NB4 (cell line): ENCODE measurements around the gene ATXN1.

Experiments used
- DNase-seq: peaks from one replicate; pipeline ENCODE4 v3.0.0; 2010; ENCODE audit warnings: low read depth
- H3K4me3 ChIP-seq: one replicate; pipeline ENCODE4 v1.5.1; 2011; ENCODE audit warnings: mild to moderate bottlenecking, low read depth, low read length, moderate library complexity
- MYC ChIP-seq: IDR thresholded peaks from 2 replicates; pipeline ENCODE4 v1.6.1; 2011; ENCODE audit warnings: low read depth, low read length
- POLR2A ChIP-seq: IDR thresholded peaks from 2 replicates; pipeline ENCODE4 v1.6.1; 2011; ENCODE audit warnings: mild to moderate bottlenecking; ENCODE audit not compliant: insufficient read length; ENCODE audit errors: extremely low read depth
- TF ChIP-seq, protein P1 (sequence below): IDR thresholded peaks from 2 replicates; pipeline ENCODE4 v1.6.1; 2011; ENCODE audit warnings: low read depth, low read length
- TF ChIP-seq, protein P2 (sequence below): IDR thresholded peaks from one replicate; pipeline ENCODE4 v1.5.1; 2012; ENCODE audit warnings: low read depth, low read length

The ATXN1 gene

DNA sequence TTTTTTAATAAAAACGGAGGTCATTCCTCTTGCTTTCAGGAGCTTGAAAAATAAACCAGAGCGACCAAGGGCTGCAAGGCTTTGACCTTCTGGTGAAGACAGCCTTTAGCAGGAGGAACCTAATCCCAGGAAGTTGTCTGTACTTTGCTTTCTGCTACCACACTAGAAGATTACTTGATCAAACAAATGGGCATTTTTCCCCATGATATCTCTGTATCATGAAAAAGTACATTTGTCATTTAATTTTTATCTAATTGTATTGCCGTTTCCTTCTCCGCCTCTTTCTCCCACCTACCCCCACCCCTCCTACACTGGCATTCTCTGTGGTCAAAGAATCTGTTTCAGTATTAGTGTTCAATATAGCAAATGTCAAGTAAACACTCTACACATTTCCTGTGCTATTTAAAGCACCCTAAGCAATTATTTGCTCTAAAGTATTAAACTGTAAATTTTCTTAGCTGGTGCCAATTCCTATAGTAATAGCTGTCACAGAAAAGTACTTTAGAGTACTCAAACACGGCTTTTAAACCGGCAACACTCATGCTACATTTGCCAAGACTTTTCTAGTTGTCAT lies 29.7 kb downstream of the ATXN1 start:
- peak; percentile 60 for DNase-seq
- TF ChIP-seq POLR2A, result no peak
- TF ChIP-seq, protein P1, sequence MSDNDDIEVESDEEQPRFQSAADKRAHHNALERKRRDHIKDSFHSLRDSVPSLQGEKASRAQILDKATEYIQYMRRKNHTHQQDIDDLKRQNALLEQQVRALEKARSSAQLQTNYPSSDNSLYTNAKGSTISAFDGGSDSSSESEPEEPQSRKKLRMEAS, result no peak
- TF ChIP-seq, protein P2, sequence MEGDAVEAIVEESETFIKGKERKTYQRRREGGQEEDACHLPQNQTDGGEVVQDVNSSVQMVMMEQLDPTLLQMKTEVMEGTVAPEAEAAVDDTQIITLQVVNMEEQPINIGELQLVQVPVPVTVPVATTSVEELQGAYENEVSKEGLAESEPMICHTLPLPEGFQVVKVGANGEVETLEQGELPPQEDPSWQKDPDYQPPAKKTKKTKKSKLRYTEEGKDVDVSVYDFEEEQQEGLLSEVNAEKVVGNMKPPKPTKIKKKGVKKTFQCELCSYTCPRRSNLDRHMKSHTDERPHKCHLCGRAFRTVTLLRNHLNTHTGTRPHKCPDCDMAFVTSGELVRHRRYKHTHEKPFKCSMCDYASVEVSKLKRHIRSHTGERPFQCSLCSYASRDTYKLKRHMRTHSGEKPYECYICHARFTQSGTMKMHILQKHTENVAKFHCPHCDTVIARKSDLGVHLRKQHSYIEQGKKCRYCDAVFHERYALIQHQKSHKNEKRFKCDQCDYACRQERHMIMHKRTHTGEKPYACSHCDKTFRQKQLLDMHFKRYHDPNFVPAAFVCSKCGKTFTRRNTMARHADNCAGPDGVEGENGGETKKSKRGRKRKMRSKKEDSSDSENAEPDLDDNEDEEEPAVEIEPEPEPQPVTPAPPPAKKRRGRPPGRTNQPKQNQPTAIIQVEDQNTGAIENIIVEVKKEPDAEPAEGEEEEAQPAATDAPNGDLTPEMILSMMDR, result no peak
- TF ChIP-seq MYC, result no peak
- H3K4me3 ChIP-seq, result no peak overlapping the region

- TF ChIP-seq, protein P1, result no peak
- TF ChIP-seq MYC, result no peak
- TF ChIP-seq, protein P2, result no peak
- TF ChIP-seq POLR2A, result no peak
- H3K4me3 ChIP-seq, result peak overlapping the region; percentile 6
- DNase-seq, result peak; percentile 45
Observed at GRCh38 chr6:16730738-16731477, 30.4 kb downstream of the ATXN1 start.

- H3K4me3 ChIP-seq, result no peak overlapping the region
- TF ChIP-seq MYC (no peak), POLR2A (no peak)
- TF ChIP-seq, protein P2, result no peak
- TF ChIP-seq, protein P1, result no peak
- DNase-seq, result no peak
Observed at GRCh38 chr6:16729744-16730143, 31.5 kb downstream of the ATXN1 start.

DNA sequence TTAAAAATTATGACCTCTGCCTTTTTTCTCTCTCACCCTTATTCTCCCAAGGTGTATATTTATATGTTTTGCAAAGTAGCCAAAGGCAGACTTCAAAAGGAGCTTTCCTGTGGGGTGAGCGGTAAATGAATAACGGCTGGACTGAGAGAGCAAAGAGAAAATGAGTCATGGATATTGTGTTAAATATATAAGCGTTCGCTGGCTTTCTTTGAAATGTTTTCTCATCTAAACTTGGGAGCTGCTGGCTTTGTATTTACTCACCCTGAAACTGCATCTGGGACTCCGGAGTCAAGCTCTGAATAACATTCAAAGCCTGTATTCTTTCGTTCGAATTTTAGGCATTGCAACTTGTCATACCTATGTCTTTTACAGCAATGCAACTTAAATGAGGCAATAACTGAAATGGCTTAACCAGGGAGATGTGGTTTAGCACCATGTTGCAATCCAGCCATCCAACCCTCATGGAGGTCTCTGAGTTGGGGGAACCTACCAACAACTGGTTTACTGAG lies 32.0 kb downstream of the ATXN1 start:
- H3K4me3 ChIP-seq, result peak overlapping the region; percentile 66
- peak; percentile 99 for DNase-seq
- TF ChIP-seq, protein P2, result no peak
- TF ChIP-seq POLR2A, result peak; percentile 55
- TF ChIP-seq MYC, result peak; percentile 71
- TF ChIP-seq, protein P1, result no peak; the same call in 1 of the 2 replicates

DNA sequence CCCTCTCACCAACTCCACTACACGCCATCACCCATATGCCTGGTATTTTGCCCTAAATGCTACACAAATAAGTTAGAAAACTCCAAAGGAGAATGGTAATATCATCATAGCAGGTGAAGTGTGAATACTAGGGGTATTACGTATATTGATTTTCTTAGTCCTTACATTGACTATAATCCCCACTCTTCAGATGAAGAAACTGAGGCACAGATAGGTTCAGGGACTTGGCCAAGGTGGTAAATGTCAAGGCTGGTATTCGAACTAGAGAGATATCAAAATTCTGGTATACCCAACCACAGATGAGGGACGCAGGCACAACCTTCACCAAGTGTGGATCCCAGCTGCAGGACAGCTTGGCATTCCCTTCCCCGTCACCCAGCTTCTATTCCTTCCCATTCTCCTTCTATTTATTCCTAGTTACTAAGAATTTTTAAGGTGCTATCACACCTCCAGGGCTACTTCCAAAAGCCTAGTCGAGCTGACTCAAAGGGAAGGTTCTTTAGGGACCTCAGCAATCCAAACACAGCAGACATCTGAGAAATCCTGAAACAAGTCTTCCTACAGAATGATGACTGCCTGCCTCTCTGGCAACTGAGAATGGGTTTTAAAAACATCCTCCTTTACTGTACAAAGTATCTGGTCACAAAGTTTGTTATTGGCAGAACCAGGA lies 32.6 kb downstream of the ATXN1 start:
- H3K4me3 ChIP-seq, result peak overlapping the region; percentile 66
- TF ChIP-seq, protein P1, result no peak
- TF ChIP-seq MYC (no peak), POLR2A (no peak)
- TF ChIP-seq, protein P2, result no peak
- DNase-seq, result no peak
